Measurements from ENCODE around the gene LAMTOR2.

The LAMTOR2 gene

DNA sequence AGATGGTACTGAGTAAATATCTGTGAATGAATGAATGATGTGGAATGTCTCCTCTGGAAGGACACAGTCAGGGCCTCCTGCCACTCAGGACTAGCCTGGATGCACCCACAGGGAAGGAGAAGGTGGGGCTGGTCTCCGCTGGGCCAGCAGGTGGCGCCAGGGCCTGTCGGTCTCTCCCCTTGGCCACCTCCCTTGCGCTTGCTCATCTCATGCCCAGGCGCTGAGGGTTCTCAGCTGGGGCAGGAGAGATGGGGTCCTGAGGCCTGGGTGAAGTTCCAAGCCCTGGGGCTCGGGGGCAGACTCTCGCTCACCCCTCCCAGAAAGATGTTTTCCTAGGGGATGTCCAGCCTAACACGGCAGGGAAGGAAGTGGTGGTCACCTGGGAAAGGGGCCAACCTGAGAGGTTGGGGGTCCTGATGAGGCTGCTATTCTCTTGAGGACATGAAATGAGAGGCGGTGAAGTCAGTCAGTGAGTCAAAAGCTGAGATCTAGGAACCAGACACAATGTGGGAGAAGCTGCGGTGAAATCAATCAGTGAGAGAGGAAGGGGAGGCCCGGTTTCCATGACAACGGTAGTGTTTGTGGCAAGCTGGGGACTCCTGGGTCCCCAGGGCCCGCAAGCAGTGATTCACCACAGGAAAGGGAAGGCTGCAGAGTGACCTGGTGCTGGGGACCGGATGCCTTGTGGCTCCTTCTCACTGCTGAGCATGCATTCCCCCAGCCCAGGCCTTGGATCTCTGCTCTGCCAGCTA lies 42.2 kb downstream of the LAMTOR2 start:
- in situ Hi-C loops (cut with MboI; ENCODE audit: low sequenced_read_pairs): no loop called here

- in situ Hi-C loops (cut with MboI; ENCODE audit: low sequenced_read_pairs): no loop called here
Measured at GRCh38 chr1:156097499-156098178, 43.1 kb downstream of the LAMTOR2 start.

DNA sequence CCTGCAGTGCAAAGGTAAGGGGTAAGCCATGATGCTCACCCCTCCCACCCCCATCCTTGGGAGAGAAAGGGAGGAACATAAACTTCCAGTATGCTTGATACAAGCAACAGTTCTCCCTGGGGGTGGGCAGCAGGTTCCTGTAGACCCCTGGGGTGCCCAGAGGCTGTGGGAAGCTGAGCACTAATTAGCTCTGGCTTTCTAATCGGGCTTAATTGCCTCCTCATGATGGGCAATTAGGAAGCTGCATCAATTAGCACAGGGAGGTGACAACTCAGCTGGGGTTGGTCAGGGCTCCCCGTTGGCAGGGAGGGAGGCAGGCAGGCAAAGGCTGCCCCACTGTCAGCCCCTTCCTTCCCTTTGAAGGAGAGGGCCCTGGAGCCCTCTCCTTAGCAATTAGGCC lies 44.2 kb downstream of the LAMTOR2 start:
- in situ Hi-C loops (cut with MboI; ENCODE audit: low sequenced_read_pairs): no loop called here

DNA sequence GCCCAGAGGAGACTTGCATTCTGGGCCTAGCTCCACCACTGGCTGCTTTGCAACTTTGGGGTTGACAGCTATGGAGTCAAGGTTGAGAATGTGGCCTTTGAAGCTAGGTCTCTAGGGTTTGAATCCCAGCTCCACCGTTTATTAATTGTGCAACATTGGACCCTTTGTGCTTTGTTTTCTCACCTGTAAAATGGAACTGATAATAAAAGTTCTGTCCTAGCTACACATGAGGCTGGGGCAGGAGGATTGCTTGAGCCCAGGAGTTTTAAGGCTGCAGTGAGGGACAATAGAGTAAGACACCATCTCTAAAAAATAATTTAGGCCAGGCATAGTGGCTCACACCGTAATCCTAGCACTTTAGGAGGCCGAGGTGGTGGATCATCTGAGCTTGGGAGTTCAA lies 44.7 kb downstream of the LAMTOR2 start:
- in situ Hi-C loops (cut with MboI; ENCODE audit: low sequenced_read_pairs): no loop called here

DNA sequence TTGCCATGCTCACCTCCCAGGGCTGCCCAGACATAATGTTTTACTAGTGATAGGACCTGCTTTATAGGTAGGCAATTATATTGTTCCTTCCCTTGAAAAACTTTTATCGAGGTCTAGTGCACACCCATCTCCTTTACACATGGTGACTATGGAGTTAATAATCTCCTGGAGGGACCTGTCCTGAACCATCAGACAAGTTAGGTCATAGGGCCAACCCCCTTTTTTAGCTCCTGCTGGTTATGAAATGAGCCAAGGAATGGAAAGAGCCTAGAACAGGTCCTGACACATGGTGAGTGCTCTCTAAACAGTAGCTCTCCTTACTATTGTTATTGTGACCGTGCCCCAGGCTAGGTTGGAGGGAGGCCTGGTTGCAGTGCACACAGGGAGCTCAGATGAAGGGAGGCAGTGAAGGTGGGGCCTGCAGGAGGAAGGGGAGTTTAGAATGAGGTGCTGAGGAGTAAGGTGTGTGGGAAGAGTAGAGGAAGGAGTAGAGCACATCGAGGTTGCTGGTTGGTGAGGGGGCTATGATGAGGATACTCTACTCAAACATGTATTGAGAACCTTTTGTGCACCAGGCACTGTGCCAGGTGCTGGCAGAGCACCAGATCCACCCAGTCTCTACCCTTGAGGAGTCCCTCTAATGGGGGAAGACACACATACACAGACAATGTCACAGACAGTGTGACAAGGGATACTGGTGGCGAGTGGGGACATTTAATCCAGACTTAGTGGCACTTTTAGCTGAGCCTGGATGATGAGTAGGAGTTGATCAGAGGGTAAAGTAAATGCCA lies 45.8 kb downstream of the LAMTOR2 start:
- in situ Hi-C loops (cut with MboI; ENCODE audit: low sequenced_read_pairs): no loop called here

DNA sequence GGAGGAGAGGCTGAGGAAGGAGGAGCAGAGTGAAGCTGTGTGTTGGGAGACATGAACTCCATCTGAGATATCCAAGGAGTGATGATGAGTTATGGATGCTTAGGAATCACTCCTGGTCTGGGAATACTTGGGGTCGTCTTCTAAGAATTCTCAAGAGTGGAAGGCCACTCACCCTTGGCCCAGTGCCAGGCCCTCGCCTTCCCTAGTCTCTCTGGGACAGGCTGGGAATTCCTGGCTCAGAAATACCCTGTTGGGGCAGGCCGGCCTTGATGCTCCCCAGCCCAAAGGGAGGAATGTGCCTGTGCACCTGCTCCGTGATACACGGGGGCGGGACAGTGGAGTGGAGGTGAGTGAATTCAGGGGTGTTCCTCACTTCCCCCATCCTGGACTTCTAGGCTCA lies 47.3 kb downstream of the LAMTOR2 start:
- in situ Hi-C loops (cut with MboI; ENCODE audit: low sequenced_read_pairs): no loop called here

GRCh38 chr1:156102633-156103511 lies 48.3 kb downstream of the LAMTOR2 start:
- in situ Hi-C loops (cut with MboI; ENCODE audit: low sequenced_read_pairs): no loop called here

- in situ Hi-C loops (cut with MboI; ENCODE audit: low sequenced_read_pairs): no loop called here
Measured at GRCh38 chr1:156103521-156103947, 49.0 kb downstream of the LAMTOR2 start.

DNA sequence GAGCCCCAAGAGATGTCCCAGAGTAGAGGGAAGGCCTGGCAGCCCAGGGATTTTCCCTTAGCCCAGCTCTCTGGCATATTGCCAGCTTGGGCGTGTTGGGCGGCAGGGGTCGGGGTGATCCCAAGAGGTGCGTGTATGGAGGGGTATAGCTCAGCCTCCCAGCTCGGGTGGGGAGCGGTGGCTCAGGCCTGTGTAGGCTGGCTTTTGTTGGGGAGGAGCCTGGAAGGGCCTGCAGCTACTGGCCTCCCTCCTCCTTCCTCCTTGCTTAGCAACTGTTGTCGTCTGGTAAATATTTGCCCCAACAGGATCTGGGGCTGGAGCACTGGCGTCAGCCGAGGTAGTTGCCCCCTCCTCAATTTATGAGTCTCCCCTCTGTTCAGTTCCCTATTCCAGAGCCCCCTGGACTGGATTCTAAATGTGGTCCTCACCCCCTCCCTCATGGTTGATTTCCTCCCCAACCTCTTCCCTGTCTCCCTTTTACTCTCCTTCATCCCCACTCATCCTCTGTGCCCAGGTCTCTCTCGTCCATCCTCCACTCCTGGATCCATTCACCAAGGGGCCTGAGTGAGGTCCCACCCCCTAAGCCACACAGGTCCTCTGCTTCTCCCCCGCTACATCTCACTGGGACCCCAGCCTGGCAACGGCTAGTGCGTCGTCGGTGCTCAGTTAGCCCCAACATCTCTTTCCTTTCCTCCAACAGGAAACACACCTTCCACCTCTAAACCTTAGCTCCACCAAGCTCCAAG lies 49.7 kb downstream of the LAMTOR2 start:
- in situ Hi-C loops (cut with MboI; ENCODE audit: low sequenced_read_pairs): no loop called here

DNA sequence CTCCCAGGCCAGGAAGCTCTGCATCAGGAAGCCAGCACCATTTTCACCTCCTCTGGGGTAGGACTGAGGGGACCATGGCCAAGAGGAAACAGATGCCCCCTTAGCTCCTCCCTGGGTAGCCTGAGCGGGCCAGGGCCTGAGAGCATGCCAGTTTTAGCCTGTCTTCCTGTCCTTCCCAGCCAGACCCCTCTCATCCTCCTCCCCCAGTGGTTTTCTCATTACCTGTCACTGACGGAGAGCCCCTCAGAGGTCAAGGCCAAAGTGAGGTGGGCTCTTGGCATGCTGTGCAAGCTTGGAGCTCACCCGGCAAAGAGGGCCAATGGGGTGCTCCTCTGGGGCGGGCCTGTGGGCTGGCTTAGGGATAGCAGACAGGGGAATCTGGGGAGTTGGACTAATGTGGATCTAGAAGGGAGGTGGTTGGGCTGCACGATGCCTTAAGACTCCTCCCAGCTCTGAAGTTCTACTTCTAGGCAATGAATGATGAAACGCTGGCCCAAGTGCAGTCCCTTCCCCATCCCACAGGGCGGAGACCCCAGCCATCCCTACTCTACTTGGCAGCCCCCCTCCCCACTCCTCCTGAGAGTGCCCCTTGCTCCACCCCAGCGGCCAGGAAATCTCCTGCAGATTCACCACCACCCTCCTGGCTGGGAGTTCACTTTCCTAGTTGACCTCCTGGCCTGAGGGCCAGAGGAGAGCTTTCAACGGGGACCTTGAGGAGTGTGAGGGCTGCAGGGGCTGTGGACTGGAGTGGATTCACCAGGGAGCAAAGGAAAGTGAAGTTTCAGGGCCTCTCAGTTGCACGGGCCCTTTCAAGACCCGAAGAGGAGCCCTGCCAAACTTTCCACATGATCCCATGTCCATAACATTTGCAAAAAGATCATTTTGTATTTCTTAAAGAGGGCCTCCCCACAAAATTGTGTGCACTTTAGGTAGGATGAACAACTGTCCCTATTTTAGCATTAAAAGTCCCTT lies 50.6 kb downstream of the LAMTOR2 start:
- in situ Hi-C loops (cut with MboI; ENCODE audit: low sequenced_read_pairs): no loop called here

DNA sequence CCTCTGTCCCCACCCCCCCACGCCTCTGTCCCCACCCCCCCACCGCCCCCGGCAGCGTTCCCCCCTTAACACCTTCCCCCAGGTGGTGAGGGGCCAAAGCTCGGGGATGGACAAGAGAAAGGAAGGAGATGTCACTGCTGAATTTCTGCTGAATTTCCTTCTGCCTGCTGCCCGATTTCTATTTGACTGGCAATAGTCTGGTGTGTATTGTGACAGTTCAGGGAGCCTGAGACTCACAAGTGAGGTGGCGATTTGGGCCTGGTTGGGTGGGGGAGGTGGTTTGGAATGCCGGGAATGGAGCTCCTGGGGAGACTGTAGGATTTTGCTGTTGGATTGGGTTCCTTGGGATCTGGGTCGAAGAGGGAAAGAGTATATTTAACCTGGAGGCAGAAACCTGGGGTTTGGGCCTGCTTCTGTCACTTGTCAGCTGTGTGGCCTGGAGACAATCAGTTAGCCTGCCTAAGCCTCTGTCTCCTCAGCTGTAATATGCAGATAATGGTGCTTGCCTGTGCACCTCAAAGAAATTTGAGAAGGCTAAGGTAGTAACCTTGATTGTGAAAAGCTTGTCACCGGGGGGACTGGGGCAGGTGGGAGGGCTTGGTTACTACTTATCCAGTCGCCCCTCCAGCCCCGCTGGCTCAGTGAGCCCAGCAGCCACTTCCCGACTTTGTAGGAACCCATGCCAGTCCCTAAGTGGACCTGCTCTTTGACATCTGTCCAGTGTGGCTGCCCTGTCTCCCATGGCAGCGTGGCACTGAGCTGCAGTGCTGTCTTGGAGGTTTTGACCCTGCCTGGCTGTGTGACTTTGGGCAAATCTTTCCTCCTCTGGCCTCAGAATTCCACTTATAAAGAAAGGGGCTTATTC lies 52.3 kb downstream of the LAMTOR2 start:
- in situ Hi-C loops (cut with MboI; ENCODE audit: low sequenced_read_pairs): no loop called here

DNA sequence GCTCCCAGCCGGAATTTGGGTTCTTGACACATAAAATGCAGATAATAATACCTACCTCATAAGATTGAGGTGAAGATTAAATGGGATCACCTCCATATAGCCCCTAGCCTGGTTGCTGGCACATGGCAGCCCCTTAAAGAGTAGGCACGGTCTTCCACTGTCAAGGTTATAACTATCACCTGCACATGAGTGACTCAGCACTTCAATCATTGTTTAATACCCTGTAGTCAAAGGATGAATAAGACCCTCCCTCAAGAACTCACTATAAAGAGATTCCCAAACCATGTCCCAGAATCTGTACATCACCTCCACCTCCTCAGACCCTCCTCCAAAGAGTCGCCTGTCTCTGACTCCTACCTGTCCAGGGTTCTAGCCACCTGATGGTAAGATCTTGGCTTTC lies 53.5 kb downstream of the LAMTOR2 start:
- in situ Hi-C loops (cut with MboI; ENCODE audit: low sequenced_read_pairs): no loop called here
